HG03280 (cell line): ENCODE results near the gene EMILIN1.
"Not testable (repeated sequence)": the region's sequence is repeated elsewhere in the genome, so short reads cannot be mapped to it uniquely, and the experiment has no call there.

Experiments
- ATAC-seq: cut with Tn5 transposase; IDR thresholded peaks from one replicate; pipeline ENCODE4 v1.9.1; 2021; ENCODE audit warnings: mild to moderate bottlenecking, moderate library complexity; ENCODE audit not compliant: unreplicated experiment

The EMILIN1 gene

DNA sequence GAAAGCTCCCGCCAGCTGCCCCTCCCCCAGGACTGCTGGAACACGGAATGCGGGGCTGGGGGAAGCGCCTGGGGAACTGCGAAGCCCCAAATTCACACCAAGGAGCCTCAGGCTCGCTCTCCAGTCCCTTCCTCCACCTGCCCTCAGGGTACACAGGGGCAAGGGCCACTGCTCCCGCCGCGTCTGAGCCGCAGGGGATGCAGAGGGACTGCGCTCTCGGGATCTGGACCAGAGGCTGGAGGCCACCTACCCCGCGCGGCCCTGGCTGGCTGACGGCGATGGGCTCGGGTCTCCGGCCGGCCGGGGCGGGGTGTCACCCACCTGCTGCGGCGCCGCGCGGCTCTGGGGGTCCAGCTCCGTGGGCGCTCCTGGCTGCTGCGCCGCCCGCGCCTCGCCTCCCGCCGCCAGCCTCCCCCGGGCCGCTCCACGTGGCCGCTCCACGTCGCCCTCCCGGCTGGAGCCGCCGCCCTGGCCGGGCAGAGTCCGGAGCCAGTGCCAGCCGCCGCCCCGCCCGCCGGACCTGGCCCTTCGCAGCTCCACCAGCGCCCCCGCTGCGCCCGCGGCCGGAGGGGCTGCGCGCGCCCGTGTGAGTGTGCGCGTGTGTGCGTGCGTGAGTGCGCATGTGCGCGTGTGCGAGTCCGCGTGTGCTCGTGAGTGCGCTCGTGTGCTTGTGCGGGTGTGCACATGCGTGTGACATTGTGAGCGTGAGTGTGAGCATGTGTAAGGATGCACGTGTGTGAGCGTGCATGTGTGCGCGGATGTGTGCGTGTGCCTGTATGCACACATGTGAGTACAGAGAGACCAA, 40.3 kb downstream of the EMILIN1 start, which contains the start of gene CGREF1:
TSS of gene CGREF1 (minus strand) at position 604 of the 805 bp plus-strand sequence. CDS start 14,762 bp downstream, outside the sequence.
- no peak for ATAC-seq

DNA sequence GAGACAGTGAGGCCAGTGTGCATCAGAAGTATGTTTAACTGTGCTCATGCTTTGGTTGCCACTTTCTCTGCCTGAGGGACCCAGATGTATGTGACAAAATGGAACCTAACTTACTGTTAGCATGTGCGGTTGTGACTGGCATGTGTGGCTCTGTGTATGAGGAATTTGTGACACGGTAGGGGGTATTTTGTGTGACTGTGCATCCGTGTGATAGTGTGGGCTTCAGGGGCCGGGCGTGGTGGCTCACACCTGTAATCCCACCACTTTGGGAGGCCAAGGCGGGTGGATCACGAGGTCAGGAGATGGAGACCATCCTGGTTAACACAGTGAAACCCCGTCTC, 40.9 kb downstream of the EMILIN1 start:
- ATAC-seq = not testable (repeated sequence)

DNA sequence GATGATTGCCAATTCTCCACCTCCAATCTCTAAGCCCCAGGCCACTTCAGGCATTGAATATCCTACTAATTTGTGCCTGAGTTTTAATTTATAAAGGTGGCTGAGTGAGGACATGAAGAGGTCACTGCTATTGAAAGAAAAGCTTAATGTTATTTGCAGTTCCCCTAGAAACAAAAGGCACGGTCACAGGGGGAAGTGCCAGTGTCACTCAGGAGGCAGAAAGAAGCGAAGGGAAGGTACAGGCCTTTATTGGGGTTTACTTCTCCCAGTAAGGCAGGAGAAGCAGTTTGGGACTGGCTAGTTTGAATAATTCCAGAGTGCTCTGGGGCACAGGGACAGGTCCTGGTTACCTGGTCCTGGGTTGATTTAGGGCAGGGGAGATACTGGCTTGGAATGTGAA, 43.5 kb downstream of the EMILIN1 start:
- no peak for ATAC-seq

DNA sequence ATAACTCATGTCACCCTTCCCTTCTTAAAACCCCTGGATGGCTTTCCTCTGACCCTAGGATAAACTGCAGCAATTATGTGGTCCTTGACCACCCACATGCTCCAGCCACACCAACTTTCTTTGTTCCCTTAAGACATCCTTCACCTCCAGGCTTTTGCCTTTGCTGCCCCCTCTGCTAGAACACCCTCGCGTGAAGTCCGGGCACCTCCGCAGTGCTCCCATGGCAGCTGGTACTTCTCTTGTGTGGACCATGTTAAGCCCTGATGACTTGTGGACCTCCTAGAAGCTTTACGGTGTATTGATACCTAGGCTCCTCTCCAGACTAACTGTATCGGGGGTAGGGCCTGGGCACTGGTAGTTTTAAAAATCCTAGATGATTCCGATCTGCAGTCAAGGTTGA, 44.4 kb downstream of the EMILIN1 start:
- no peak for ATAC-seq

DNA sequence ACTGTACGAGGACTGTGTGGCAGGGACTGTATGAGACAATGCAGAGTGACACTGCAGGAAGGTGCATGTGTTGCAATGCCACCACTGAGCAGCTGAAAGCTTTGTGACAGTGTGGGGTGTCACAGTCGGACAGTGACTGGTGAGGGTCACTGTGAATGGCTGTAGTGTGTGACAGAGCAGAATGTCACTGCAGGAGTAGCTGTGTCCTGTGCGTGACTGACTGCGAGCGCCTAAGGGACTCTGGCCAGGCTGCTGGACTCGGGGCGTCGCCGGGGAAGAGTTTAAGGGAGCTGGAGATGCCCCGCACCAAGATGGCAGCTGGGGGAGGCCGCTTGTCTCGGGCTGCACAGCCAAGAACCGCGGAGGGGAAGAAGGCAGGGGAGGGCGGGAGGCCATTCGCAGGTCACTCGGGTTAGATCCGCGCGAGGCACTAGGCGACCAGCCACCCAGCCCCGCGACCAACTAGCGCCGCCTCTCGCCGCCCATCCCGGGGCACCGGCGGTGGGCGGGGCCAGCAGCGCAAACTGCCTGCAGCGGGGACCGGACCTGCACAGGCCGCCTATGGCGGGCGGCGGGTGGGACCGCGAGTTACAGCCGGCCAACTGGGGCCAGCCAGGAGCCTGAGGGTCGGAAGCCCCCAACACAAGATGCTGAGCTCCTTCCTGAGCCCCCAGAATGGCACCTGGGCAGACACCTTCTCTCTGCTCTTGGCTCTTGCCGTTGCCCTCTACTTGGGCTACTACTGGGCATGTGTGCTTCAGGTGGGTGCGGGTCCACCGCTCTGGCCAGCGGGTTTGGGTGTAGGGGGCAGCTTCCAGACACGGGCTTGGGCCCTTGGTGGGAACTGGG, 45.1 kb downstream of the EMILIN1 start, which contains the start of gene ABHD1:
TSS of gene ABHD1 (plus strand) at position 514 of the 849 bp plus-strand sequence. CDS start at position 648, 134 bp downstream.
- ATAC-seq = peak; percentile 61

DNA sequence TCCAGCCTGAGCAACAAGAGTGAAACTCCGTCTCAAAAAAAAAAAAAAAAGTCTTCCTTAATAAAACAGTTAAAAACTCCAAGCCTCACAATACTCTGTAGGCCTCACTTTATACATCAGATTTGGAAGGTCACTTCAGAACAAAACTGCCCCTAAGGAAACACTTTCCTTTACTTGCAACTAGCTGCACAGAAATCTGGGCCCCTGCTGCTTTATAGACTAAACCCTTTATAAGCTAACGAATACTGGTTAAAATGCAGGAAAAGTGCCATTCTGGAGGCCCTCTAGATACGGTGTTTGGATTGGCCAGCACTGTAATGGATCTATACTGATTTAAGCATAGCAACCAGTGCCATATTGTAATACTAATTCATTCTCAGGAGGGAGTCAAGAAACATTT, 46.7 kb downstream of the EMILIN1 start:
- ATAC-seq = no peak

DNA sequence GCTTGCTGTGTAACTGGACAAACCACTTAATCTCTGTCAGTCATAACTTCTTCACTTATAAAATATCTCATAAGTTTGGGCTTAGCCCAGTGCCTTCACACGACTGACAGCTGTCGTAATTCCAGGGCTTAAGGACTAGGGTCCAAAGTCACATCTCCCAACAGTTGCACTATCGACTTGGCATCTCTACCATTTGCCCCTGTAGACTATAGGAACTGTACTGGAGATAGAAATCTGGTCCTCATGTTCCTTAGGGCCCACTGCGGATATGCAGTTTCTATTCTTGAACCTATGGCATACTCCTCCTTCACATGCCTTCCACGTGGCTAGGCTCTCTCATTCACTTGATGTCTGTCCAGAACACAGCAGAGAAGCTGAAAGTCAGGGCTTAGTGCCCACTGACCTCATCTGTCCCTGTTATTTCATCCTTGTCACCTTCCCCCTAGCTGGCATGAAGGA, 47.9 kb downstream of the EMILIN1 start:
- ATAC-seq = no peak

DNA sequence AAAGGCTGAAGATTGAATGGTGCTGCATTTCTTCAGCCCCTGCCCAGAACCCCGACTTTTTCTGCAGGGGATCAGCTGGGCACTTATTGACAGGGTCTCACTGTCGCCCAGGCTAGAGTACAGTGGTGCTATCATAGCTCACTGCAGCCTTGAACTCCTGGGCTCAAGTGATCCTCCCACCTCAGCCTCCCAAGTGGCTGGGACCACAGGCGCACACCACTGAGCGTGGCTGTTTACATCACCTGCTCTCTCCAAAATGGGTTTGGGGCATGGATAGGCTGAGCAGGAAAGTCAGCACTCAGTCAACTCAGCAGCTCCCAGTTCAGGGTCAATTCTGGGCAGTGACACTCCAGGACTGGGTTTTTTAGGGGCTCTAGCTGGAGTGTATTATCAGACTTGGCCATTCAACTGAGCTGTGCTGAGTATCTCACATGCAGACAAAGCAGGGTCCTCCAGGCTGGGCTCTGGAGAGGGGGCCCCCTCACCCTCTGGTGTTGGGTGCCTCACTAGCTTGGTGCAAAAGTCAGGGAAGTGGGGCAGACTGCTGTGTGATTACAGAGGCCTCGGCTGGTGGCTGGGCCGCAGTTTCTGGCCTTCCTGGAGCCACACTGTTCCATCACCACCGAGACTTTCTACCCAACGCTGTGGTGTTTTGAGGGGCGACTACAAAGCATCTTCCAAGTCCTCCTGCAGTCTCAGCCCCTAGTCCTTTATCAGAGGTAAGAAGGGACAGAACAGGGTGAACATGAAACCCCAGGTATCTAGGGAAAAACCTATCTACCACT, 49.7 kb downstream of the EMILIN1 start:
- no peak for ATAC-seq

DNA sequence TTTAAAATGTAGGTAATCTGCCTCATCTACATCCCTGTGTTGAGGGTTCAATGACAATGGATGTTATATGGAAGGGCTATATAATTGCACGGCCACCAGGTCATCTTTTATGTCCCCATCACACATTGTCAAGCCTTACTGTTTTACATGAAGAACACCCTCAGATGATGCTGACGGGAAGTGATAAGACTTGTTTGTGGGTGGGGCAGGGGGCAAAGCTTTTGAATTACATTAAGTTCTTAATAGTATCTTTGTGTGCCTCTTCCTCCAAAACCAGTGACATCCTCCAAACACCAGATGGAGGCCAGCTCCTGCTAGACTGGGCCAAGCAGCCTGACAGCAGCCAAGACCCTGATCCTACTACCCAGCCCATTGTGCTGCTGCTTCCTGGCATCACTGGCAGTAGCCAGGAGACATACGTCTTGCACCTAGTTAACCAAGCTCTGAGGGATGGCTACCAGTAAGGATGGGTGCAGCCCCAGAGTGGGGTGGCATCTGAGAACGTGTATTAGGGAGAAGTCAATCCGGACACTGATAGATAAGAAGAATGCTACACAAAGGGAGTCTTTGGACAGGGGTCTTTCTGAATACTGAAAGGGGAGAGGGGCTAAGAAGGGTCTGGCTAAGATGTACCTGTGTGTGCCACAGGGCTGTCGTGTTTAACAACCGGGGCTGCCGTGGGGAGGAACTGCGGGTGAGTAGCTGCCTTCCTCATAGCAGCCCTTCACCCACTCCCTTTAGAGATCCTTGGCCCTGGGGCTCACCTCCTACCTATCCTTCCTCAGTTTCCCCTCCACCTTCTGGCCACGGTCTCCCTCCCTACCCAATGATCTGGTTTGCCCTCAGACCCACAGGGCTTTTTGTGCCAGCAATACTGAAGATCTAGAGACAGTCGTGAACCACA, 50.5 kb downstream of the EMILIN1 start:
- no peak for ATAC-seq

DNA sequence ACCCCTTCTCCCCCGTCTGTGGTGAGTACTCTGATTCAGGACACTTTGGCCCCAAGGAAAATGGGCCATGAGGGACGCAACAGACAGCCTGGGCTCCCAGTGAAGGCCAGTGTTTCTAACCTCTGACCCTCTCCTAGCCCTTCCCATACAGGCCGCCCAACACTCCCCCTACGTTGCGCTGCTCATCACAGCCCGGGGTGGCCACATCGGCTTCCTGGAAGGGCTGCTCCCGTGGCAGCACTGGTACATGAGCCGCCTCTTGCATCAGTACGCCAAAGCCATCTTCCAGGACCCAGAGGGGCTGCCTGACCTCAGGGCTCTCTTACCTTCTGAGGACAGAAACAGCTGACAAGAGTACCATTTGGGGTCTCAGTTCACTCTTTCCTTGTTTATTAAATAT, 52.0 kb downstream of the EMILIN1 start:
- ATAC-seq = no peak

DNA sequence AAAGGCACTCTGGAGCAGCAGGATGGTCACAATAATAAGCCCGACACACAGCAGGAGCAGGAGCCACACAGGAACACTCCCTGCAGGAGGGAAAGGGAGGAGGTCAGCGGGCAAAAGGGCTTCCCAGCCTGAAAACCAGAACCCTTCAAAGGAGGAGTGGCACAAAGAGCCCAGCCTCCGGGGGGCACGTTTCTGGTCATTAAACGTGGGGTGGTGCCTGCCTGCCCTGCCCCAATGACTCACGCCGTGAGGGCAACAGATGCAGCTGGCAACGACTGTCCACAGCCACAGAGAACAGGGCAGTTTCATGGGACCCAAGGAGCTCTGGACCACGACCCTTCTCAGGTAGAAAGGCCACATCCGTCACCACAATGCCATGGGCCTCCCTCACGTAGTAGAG, 53.0 kb downstream of the EMILIN1 start:
- ATAC-seq = no peak

DNA sequence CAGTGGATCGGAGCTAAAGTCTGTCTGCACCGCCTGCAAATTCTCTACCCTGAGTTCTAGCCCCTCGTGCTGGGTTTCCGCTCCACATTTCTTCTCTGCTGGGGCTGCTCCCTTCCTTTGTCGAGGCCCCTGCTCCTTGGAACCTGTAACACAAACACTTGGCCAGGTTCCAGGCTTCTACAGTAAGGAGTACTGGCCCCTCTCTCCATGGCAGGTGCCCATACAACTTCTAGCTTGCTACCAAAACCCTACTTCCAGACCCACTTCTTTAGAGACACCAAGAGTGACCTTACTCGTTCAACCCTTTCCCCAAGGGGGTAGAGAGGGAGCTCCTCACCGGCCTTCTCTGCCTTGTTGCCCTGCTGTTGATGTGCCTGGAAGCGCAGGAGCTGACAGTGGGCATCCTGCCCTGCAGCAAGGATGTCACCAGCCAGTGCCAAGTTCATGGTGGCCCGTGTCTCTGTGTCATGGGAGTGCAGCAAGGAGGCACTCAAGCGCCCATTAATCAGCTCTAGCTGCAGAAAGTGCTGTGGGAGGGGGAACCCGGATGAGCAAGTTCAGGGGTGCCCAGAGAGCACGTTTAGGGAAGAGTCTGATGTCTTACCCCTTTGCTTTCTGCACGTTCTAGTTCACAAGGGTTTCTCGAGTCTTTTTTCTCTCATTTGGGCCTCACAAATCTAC, 54.9 kb downstream of the EMILIN1 start:
- ATAC-seq = no peak

DNA sequence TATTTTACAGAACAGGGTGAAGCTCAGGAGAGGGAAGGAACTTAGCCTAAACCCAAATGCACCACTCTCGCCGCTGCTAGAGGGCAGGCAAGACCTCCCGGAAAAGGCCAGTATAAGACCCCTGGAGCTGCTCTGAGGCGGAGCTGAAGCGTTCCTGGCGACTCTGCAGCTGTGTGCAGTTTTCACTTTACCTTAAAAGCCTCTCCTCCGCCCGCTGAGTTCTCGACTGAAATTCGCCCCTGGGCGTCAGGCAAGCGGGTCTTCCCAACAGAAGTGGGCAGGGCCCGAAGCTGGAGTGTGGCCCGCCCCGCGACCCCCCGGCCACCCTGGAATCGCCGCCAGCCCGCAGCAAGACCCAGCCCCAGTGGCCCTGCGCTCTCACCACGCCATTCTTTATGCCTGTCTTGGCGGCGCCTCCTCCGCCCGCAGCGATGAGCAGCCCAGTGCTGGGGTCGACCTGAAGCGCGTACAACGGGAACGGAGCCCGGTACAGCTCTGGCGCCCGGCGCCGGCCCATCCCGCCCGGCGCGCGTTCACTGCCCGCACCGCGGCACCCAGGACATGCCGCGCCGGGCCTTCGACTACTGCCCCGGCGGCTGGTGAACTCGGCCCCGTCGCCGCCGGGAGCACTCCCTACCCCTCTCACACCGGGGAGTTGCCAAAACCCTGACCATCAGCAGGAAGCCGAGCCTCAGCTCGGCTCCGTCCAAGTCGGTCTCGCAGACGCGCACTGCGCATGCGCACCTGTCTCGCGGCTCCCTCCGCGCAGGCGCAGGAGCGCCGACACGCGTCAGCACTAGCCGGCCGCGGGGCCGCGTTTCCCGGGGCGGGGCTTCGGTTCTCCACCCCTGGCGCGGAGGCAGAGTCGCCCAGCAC, 55.7 kb downstream of the EMILIN1 start, which contains the start of gene PREB:
TSS of gene PREB (minus strand) at position 732 of the 876 bp plus-strand sequence. CDS start at position 517, 215 bp downstream.
- ATAC-seq = peak; percentile 91

DNA sequence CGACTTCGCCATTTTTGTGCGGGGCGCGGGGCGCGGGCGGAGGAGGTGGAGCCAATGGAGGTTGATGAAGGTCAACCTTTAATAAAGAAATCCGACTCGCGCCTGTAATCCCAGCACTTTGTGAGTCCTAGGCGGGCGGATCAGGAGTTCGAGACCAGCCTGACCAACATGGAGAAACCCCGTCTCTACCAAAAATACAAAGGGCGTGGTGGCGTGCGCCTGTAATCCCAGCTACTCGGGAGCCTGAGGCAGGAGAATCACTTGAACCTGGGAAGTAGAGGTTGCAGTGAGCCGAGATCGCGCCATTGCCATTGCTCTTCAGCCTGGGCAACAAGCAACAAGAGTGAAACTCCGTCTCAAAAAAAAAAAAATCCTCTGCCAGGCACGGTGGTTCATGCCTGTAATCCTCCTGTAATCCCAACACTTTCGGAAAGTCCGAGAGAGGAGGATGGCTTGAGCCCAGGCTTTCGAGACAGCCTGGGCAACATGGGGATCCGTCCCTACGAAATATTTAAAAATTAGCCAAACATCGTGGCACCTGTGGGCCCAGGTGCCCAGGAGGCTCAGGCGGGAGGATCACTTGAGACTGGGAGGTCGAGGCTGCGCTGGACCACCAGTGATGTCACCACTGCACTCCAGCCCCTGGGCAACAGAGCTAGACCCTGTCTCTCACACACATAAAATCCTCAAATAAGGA, 56.5 kb downstream of the EMILIN1 start:
- ATAC-seq = no peak

DNA sequence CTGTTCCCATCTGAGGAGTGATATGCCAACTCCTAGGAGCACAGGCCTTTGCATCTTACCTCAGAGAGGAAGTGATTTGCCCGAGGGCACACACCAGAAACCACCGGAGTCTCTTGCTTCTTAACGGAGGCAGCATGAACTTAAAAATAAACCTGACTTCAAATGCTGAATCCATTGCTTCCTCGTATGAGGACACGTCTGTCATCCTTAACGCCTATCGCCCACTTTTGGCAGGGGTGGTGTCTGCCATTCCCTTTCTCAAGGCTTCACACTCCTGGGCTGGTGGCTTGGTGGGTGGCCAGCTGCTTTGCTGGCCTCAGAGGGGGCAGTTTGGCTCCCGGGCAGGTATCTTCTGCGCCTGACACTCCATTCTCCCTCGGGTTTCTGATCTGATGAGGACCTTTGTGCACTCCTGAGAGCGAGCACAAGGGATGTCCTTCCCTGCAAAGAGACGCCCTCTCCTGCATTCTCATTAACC, 57.1 kb downstream of the EMILIN1 start:
- ATAC-seq = no peak
